ENCODE measurements around the gene BCLAF3.

BCLAF3 gene

DNA sequence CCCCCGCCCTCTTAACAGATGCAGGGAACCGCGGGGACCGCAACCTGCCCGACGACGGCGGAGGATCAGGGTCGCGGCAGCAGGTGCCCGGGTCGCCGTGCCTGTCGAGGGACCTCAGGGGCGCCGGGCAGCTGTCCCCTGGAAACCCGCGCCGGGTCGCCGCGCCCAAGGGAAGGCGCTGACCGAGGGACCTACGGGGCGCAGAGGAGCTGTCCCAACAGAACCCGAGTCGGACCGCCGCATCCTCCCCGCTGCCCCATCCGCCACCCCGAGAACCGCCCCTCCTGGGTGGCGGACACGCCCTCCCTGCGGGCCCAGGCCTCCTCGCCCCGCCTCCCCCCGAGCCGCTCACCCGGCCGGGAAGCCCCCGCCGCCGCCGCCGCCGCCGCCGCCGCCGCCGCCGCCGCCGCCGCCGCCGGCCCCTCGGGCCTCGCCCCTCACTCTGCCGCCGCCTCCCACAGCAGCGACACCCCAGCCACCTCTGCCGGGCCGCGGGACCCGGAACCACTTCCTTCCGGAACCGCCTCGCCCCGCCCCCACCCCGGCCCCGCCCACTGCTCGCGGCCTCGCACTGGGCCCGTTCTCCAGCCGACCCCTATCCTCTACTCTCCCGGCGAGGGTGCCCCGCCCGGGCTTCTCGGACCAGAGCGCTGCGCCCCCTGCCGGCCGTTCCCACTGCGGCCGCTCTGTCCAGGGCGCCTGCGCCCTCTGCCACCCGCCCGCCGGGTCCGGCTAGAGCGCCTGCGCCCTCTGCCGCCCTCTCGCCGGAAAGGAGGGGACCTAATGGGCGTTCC lies at the start of gene BCLAF3:
Gene BCLAF3 (minus strand): TSS at position 506 of the 794 bp plus-strand sequence. CDS start 20,797 bp downstream, outside the sequence.
- Histone ChIP-seq H3K27me3 (ENCODE audit: control insufficient read depth in 5 of 5, insufficient read depth in 4 of 5, low read length in 5 of 5) (peaks cover 0 to 4% (median 0%) of the 10 kb centered on the region in 5 donors), H3K27ac (ENCODE audit: low read depth, low read length) (peak within 1 kb of the TSS; percentile 50), H3K9ac (ENCODE audit: low read length in 5 of 5) (peak within 1 kb of the TSS in 4 of 5 donors; percentile 48 to 75 (median 72)), H3K36me3 (ENCODE audit: control insufficient read depth in 5 of 5, insufficient read depth in 5 of 5, low read length in 5 of 5) (no peaks in the 10 kb centered on the region), H3K4me1 (ENCODE audit: control insufficient read depth in 5 of 5, insufficient read depth in 5 of 5, low read length in 5 of 5) (peaks cover 0 to 10% (median 5%) of the 10 kb centered on the region in 5 donors), H3K9me3 (ENCODE audit: control insufficient read depth in 5 of 5, low read length in 5 of 5) (peaks cover 0 to 3% (median 0%) of the 10 kb centered on the region in 5 donors), H3K4me3 (ENCODE audit: low read depth in 1 of 5, low read length in 5 of 5) (peak within 1 kb of the TSS; percentile 69 to 76 (median 74))

DNA sequence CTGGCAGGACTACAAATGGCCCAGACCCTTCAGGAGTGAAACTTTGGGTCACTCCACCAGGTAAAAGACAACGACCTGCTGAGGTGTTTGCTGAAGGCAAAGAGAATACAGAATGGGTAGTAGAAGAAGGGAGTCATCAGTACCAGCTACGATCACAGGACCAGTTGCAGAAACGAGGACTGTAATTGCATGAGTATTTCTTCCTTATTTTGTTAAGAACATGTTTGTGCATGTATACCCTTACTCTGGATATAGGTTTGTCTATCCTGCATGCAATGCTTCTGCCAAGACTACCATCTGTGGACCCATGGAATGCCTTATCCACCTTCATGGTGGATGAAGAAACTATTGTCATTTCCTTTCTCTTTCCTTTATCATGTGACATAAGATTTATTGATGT lies 48.1 kb upstream of the BCLAF3 start:
- H3K27me3 ChIP-seq (ENCODE audit: control insufficient read depth in 5 of 5, insufficient read depth in 4 of 5, low read length in 5 of 5) = peaks cover 0 to 4% (median 0%) of the 10 kb centered on the region in 5 donors
- no peak overlapping the region for H3K4me3 ChIP-seq (ENCODE audit: low read depth in 1 of 5, low read length in 5 of 5)
- H3K4me1 ChIP-seq (ENCODE audit: control insufficient read depth in 5 of 5, insufficient read depth in 5 of 5, low read length in 5 of 5) = no peaks in the 10 kb centered on the region
- H3K27ac ChIP-seq (ENCODE audit: low read depth, low read length) = no peak overlapping the region
- H3K9ac ChIP-seq (ENCODE audit: low read length in 5 of 5) = no peak overlapping the region
- H3K9me3 ChIP-seq (ENCODE audit: control insufficient read depth in 5 of 5, low read length in 5 of 5) = no peaks in the 10 kb centered on the region
- no peaks in the 10 kb centered on the region for H3K36me3 ChIP-seq (ENCODE audit: control insufficient read depth in 5 of 5, insufficient read depth in 5 of 5, low read length in 5 of 5)

DNA sequence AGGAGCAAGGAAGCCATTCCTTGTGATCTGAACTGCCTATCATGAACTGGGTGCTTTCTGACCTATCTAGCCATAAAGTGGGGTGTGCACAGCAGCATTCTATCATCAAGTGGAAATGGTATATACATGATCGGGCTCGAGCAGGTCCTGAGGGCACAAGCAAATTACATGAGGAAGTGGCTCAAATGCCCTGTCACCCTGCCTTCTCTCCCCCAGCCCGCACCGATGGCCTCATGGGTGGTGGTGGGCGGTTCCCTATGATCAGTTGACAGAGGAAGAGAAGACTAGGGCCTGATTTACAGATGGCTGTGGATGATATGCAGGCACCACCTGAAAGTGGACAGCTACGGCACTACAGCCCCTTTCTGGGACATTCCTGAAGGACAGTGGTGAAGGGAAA lies 46.3 kb upstream of the BCLAF3 start:
- H3K36me3 ChIP-seq (ENCODE audit: control insufficient read depth in 5 of 5, insufficient read depth in 5 of 5, low read length in 5 of 5) = no peaks in the 10 kb centered on the region

DNA sequence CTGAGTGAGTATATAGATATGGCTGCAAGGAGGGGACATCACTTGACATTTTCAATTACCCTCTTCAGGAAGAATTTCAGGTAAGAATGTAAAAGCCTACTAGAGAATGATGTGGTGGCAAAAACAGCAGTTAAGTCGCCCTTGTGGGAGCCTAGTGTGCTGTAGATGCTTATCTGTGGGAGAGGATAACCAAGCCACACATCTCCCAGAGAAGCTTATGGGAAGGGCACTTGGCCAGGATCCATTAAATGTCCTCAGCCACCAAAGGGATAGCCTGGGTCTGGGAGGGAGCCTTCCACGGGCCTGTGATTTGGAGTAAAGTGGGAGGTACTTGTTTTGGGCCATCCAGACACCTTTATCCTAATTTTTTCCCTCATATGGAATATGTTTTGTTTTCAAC lies 41.3 kb upstream of the BCLAF3 start:
- H3K9me3 ChIP-seq (ENCODE audit: control insufficient read depth in 5 of 5, low read length in 5 of 5) = peaks cover 0 to 4% (median 0%) of the 10 kb centered on the region in 5 donors
- H3K27me3 ChIP-seq (ENCODE audit: control insufficient read depth in 5 of 5, insufficient read depth in 4 of 5, low read length in 5 of 5) = peaks cover 0 to 12% (median 3%) of the 10 kb centered on the region in 5 donors
- no peaks in the 10 kb centered on the region for H3K4me1 ChIP-seq (ENCODE audit: control insufficient read depth in 5 of 5, insufficient read depth in 5 of 5, low read length in 5 of 5)

More for the DNA sequence above, 46.3 kb upstream of the BCLAF3 start:
- Histone ChIP-seq H3K27ac (ENCODE audit: low read depth, low read length) (no peak overlapping the region), H3K9ac (ENCODE audit: low read length in 5 of 5) (no peak overlapping the region), H3K4me1 (ENCODE audit: control insufficient read depth in 5 of 5, insufficient read depth in 5 of 5, low read length in 5 of 5) (no peaks in the 10 kb centered on the region), H3K4me3 (ENCODE audit: low read depth in 1 of 5, low read length in 5 of 5) (no peak overlapping the region), H3K9me3 (ENCODE audit: control insufficient read depth in 5 of 5, low read length in 5 of 5) (no peaks in the 10 kb centered on the region), H3K27me3 (ENCODE audit: control insufficient read depth in 5 of 5, insufficient read depth in 4 of 5, low read length in 5 of 5) (peaks cover 0 to 4% (median 0%) of the 10 kb centered on the region in 5 donors)

DNA sequence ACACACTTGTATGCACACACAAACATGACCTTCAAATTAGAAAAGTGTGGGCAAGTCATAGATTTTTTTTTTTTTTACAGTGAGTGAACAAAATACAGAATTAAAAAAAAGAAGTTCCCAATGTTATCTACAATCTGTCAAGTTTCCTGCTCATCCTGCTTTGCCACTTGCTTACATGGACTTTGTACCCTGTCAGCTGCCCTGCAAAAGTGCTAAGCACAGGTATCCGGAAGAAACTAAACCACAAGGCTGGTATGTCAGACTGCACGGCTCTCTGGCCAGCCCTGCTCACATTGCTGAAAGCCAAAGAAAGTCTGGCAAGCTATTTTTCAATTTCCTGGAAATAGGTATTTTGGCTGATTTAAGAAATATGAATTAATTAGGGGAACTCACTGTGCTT lies 38.9 kb upstream of the BCLAF3 start:
- H3K4me1 ChIP-seq (ENCODE audit: control insufficient read depth in 5 of 5, insufficient read depth in 5 of 5, low read length in 5 of 5) = no peaks in the 10 kb centered on the region
- H3K9ac ChIP-seq (ENCODE audit: low read length in 5 of 5) = no peak overlapping the region
- no peaks in the 10 kb centered on the region for H3K36me3 ChIP-seq (ENCODE audit: control insufficient read depth in 5 of 5, insufficient read depth in 5 of 5, low read length in 5 of 5)
- no peak overlapping the region for H3K27ac ChIP-seq (ENCODE audit: low read depth, low read length)
- no peak overlapping the region for H3K4me3 ChIP-seq (ENCODE audit: low read depth in 1 of 5, low read length in 5 of 5)
- H3K9me3 ChIP-seq (ENCODE audit: control insufficient read depth in 5 of 5, low read length in 5 of 5) = peaks cover 0 to 4% (median 0%) of the 10 kb centered on the region in 5 donors
- H3K27me3 ChIP-seq (ENCODE audit: control insufficient read depth in 5 of 5, insufficient read depth in 4 of 5, low read length in 5 of 5) = peaks cover 0 to 12% (median 5%) of the 10 kb centered on the region in 5 donors

More for the DNA sequence above, 41.3 kb upstream of the BCLAF3 start:
- Histone ChIP-seq H3K27ac (ENCODE audit: low read depth, low read length) (no peak overlapping the region), H3K9ac (ENCODE audit: low read length in 5 of 5) (no peak overlapping the region), H3K4me3 (ENCODE audit: low read depth in 1 of 5, low read length in 5 of 5) (no peak overlapping the region), H3K36me3 (ENCODE audit: control insufficient read depth in 5 of 5, insufficient read depth in 5 of 5, low read length in 5 of 5) (no peaks in the 10 kb centered on the region)

DNA sequence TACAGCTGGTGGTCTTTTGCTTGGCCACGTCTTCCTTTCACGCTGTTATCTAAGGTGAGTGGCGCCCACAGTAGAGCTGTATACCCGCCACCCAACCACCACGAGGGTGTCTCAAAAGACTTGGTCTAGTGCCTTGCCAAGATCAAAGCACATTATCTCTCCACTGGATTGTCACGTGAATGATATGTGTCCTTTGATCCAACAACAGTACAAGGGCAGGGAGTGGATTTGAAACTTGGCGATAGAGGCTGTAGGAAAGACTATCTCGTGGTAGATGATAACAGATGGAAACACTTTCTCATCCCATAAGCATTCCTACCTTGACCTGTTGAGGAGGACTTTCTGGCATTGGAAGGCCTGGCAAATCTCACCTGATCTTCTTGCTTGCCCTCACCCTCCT lies 37.7 kb upstream of the BCLAF3 start:
- no peak overlapping the region for H3K9ac ChIP-seq (ENCODE audit: low read length in 5 of 5)
- H3K36me3 ChIP-seq (ENCODE audit: control insufficient read depth in 5 of 5, insufficient read depth in 5 of 5, low read length in 5 of 5) = no peaks in the 10 kb centered on the region
- peaks cover 0 to 4% (median 0%) of the 10 kb centered on the region in 5 donors for H3K9me3 ChIP-seq (ENCODE audit: control insufficient read depth in 5 of 5, low read length in 5 of 5)
- H3K4me1 ChIP-seq (ENCODE audit: control insufficient read depth in 5 of 5, insufficient read depth in 5 of 5, low read length in 5 of 5) = no peaks in the 10 kb centered on the region
- no peak overlapping the region for H3K27ac ChIP-seq (ENCODE audit: low read depth, low read length)
- peaks cover 0 to 12% (median 5%) of the 10 kb centered on the region in 5 donors for H3K27me3 ChIP-seq (ENCODE audit: control insufficient read depth in 5 of 5, insufficient read depth in 4 of 5, low read length in 5 of 5)
- H3K4me3 ChIP-seq (ENCODE audit: low read depth in 1 of 5, low read length in 5 of 5) = no peak overlapping the region

DNA sequence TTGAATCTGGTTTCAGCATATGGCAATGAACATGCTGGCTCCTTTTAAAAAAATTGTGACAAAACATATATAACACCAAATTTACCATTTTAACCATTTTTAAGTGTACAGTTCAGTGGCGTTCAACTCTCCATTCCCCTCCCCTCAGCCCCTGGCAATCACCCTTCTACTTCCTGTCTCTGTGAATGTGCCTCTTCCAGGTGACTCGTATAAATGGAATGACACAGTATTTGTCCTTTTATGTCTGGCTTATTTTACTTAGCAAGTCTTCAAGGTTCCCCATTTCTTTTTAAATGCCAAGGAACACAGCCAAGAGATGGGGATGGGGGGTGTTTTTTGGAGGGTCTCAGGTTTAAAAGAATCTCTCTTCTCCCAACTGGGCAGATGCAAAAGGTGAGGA lies 35.4 kb upstream of the BCLAF3 start:
- Histone ChIP-seq H3K9me3 (ENCODE audit: control insufficient read depth in 5 of 5, low read length in 5 of 5) (peaks cover 0 to 4% (median 0%) of the 10 kb centered on the region in 5 donors), H3K4me3 (ENCODE audit: low read depth in 1 of 5, low read length in 5 of 5) (no peak overlapping the region), H3K36me3 (ENCODE audit: control insufficient read depth in 5 of 5, insufficient read depth in 5 of 5, low read length in 5 of 5) (no peaks in the 10 kb centered on the region), H3K27me3 (ENCODE audit: control insufficient read depth in 5 of 5, insufficient read depth in 4 of 5, low read length in 5 of 5) (peaks cover 0 to 18% (median 12%) of the 10 kb centered on the region in 5 donors), H3K27ac (ENCODE audit: low read depth, low read length) (no peak overlapping the region), H3K9ac (ENCODE audit: low read length in 5 of 5) (no peak overlapping the region), H3K4me1 (ENCODE audit: control insufficient read depth in 5 of 5, insufficient read depth in 5 of 5, low read length in 5 of 5) (no peaks in the 10 kb centered on the region)

DNA sequence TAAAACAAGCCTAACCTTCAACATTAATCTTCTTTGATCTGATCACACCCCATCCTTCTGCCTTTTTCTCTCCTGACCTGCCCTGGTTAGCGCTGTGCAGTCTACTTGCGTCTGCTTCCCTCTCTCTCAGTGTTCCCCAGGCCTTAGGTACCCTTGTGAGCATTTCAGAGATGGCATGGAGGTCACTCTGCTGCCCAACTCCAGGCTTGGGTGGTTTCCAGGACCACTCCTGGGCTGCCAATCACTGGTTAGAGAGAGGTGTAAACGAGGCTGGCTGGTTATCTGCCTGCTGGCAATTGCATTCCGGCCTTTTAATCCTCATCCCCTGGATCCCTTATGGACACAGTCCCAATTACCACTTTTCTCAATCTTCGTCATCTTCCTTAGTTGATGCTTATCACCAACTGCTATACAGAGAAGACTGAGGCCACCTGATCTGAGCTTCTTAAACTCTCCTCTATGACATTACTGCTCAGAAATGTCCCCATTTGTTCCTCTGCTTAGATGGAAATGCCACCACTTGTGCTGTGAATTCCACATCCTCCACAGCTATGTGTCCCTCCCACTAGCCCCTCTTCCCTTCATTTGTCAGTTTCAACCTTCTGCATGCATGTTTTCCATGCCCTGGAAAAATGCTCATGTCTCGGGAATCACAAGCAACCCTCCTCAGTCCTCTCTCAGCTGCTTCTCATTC lies 29.0 kb upstream of the BCLAF3 start:
- Histone ChIP-seq H3K9ac (ENCODE audit: low read length in 5 of 5) (no peak overlapping the region), H3K4me3 (ENCODE audit: low read depth in 1 of 5, low read length in 5 of 5) (no peak overlapping the region), H3K27ac (ENCODE audit: low read depth, low read length) (no peak overlapping the region), H3K36me3 (ENCODE audit: control insufficient read depth in 5 of 5, insufficient read depth in 5 of 5, low read length in 5 of 5) (no peaks in the 10 kb centered on the region), H3K9me3 (ENCODE audit: control insufficient read depth in 5 of 5, low read length in 5 of 5) (peaks cover 4 to 24% (median 18%) of the 10 kb centered on the region in 5 donors), H3K27me3 (ENCODE audit: control insufficient read depth in 5 of 5, insufficient read depth in 4 of 5, low read length in 5 of 5) (peaks cover 0 to 18% (median 11%) of the 10 kb centered on the region in 5 donors), H3K4me1 (ENCODE audit: control insufficient read depth in 5 of 5, insufficient read depth in 5 of 5, low read length in 5 of 5) (no peaks in the 10 kb centered on the region)

DNA sequence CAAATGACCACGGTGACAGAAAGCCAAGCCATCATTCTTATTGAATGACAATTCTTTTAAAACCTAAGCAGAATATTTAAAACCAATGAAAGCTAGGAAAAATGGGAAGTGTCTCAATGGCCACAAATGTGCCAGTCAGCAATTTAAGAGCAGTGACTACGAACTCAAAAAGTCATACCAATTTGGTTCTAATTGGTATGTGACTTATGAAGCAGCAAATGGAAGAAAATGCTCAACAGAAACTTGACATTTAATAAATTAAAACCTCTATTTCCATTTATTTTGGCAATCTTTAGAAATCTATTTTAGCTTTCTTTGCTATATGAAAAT lies 25.7 kb upstream of the BCLAF3 start:
- Histone ChIP-seq H3K4me1 (ENCODE audit: control insufficient read depth in 5 of 5, insufficient read depth in 5 of 5, low read length in 5 of 5) (peaks cover 0 to 9% (median 0%) of the 10 kb centered on the region in 5 donors), H3K27ac (ENCODE audit: low read depth, low read length) (no peak overlapping the region), H3K4me3 (ENCODE audit: low read depth in 1 of 5, low read length in 5 of 5) (no peak overlapping the region), H3K36me3 (ENCODE audit: control insufficient read depth in 5 of 5, insufficient read depth in 5 of 5, low read length in 5 of 5) (no peaks in the 10 kb centered on the region), H3K27me3 (ENCODE audit: control insufficient read depth in 5 of 5, insufficient read depth in 4 of 5, low read length in 5 of 5) (peaks cover 0 to 8% (median 6%) of the 10 kb centered on the region in 5 donors), H3K9me3 (ENCODE audit: control insufficient read depth in 5 of 5, low read length in 5 of 5) (peaks cover 4 to 31% (median 18%) of the 10 kb centered on the region in 5 donors), H3K9ac (ENCODE audit: low read length in 5 of 5) (no peak overlapping the region)
